Activated CD8-positive, alpha-beta T cell treated with anti-CD3 and anti-CD28 coated beads for 36 hours (primary cell): Measurements from ENCODE around the gene HOXC5. TPM values are rescaled to one million over a fixed set of nuclear protein-coding genes. Genes with fewer than 3 reads are reported as not detected.

Experiments used
- ATAC-seq: fragments of 200-7000 bp; cut with Tn5 transposase; one replicate; pipeline ENCODE4 v1.10.0; 2021; ENCODE audit warnings: mild to moderate bottlenecking, moderate library complexity
- CTCF ChIA-PET: fragments of 350-600 bp; sonication (Branson Sonifier 250); formaldehyde crosslinking; loops from one replicate; lab custom pipeline; 2021; ENCODE audit warnings: antibody characterized with exemption; lab: Charles Lee
- POLR2A ChIA-PET: fragments of 350-600 bp; sonication (Branson Sonifier 250); formaldehyde crosslinking; loops from one replicate; lab custom pipeline; 2021; ENCODE audit warnings: antibody characterized with exemption; lab: Charles Lee
- DNase-seq: peaks from one replicate; pipeline ENCODE4 v3.0.0-alpha.2; 2020
- H3K27ac Mint-ChIP-seq: one replicate; pipeline ENCODE4 v1.8.0; 2021; ENCODE audit warnings: mild to moderate bottlenecking, mixed read lengths
- H3K27me3 Mint-ChIP-seq: one replicate; pipeline ENCODE4 v1.8.0; 2021; ENCODE audit warnings: mixed read lengths
- H3K36me3 Mint-ChIP-seq: one replicate; pipeline ENCODE4 v1.8.0; 2021; ENCODE audit warnings: low read depth, mixed read lengths
- H3K4me1 Mint-ChIP-seq: one replicate; pipeline ENCODE4 v1.8.0; 2021; ENCODE audit warnings: low read depth, mixed read lengths
- H3K4me3 Mint-ChIP-seq: one replicate; pipeline ENCODE4 v1.8.0; 2021; ENCODE audit warnings: mild to moderate bottlenecking, moderate library complexity, mixed read lengths
- H3K9me3 Mint-ChIP-seq: one replicate; pipeline ENCODE4 v1.8.0; 2021; ENCODE audit warnings: mixed read lengths
- intact Hi-C: fragments of 100-400 bp; cut with micrococcal nuclease; formaldehyde crosslinking; loops from one replicate; pipeline ENCODE4 v1.10.0; 2022
- total RNA-seq, 2 experiments: library from RNA; stranded (reverse); gene quantifications; one replicate each; pipeline ENCODE4 v1.2.3, GENCODE V29; 2021
- TF ChIP-seq, protein P1 (sequence below): fragments of 200-600 bp; IDR thresholded peaks from one replicate; pipeline ENCODE4 v1.8.0; 2022; ENCODE audit warnings: antibody characterized with exemption, mild to moderate bottlenecking

HOXC5 gene
- total RNA-seq, 2 experiments from 2014 or later: not detected

DNA sequence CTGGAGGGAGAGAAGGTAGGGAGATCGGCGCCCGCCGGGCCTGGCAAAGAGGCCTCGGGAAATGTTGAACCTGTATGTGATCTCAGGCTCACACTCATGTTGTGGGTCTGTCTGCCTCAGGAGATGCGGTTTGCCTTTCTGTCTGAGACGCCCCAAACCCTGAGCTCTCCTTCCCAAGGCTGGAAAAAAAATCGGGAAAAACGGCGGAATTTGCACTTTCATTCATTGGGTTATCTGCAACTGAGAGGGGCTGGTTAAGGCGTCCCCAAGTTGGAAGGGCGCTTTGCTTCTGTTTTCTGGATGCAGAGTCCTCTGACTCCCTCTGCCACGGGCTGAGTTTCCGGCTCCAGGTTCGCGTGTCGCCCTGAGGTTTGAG lies 37.9 kb upstream of the HOXC5 start:
- DNase-seq: no peak

DNA sequence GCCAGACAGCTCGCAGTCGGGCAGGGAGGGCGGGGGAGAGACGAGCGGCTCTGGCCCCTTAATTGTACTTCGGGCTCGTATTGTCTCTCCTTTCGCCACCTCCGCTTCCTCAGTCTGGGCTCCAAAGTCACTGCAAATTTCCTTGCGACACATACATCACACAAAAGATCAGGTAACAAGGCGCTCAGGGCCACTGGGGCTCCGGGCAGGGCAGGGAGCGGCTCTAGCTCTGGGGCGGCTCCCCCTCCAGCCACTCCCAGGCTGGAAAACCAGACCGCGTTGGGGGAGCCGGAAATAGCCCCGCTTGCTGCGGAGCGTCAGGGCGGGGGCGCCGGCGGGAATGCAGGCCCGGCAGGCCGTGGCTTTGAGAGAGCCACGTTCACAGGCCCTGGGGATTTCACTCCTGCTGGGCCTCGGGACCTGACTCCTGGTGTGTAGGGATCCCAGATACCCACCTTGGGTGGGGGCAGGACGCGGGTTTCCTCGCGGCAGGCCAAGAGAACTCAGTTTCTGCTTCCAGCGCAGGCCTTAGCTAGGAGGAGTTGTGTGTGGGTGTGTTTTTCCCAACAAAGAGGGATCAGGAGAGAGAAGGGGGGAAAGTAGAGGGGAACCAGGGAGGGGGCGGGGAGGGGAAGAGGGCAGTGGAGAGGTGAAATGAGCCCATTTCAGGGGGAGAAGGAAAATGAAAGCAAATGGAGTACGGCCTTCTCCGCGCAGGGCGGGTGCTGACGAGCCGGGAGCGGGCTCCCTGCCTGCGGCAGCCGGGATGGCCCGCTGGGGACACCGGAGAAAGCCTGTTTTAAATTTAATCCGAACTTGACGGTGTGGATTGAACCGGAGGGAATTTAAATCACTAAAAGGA lies 37.2 kb upstream of the HOXC5 start:
- POLR2A ChIA-PET: interaction anchor here (0.5 to 0.9 kb wide), 2 partner anchors 10 to 539 kb away, joined by 3 read pairs; no protein-coding TSS in a partner anchor
- ATAC-seq: peak; percentile 40
- TF ChIP-seq, protein P1, sequence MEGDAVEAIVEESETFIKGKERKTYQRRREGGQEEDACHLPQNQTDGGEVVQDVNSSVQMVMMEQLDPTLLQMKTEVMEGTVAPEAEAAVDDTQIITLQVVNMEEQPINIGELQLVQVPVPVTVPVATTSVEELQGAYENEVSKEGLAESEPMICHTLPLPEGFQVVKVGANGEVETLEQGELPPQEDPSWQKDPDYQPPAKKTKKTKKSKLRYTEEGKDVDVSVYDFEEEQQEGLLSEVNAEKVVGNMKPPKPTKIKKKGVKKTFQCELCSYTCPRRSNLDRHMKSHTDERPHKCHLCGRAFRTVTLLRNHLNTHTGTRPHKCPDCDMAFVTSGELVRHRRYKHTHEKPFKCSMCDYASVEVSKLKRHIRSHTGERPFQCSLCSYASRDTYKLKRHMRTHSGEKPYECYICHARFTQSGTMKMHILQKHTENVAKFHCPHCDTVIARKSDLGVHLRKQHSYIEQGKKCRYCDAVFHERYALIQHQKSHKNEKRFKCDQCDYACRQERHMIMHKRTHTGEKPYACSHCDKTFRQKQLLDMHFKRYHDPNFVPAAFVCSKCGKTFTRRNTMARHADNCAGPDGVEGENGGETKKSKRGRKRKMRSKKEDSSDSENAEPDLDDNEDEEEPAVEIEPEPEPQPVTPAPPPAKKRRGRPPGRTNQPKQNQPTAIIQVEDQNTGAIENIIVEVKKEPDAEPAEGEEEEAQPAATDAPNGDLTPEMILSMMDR: no peak
- Mint-ChIP-seq H3K27me3 (peaks cover 85% of the 10 kb centered on the region), H3K9me3 (no peaks in the 10 kb centered on the region), H3K36me3 (peaks cover 2% of the 10 kb centered on the region), H3K27ac (no peak overlapping the region), H3K4me3 (peak overlapping the region; percentile 62), H3K4me1 (peaks cover 36% of the 10 kb centered on the region)
- intact Hi-C loops: no loop called here
- CTCF ChIA-PET: interaction anchor here (0.9 to 2.7 kb wide), 6 partner anchors 9 to 213 kb away, joined by 3 to 8 read pairs (median 4); partner anchors contain the start of gene HOXC5
- DNase-seq: peak; percentile 47

More for the DNA sequence above, 37.9 kb upstream of the HOXC5 start:
- no peak overlapping the region for H3K27ac Mint-ChIP-seq
- CTCF ChIA-PET: interaction anchor here (1.4 to 2.7 kb wide), 2 partner anchors 38 to 213 kb away, joined by 5 to 8 read pairs; partner anchors contain the start of gene HOXC5
- POLR2A ChIA-PET: no interaction called here
- peak overlapping the region; percentile 62 for H3K4me3 Mint-ChIP-seq
- H3K9me3 Mint-ChIP-seq: no peaks in the 10 kb centered on the region
- TF ChIP-seq, protein P1: no peak
- ATAC-seq: peak; percentile 51
- peaks cover 2% of the 10 kb centered on the region for H3K36me3 Mint-ChIP-seq
- intact Hi-C loops: no loop called here
- H3K27me3 Mint-ChIP-seq: peaks cover 86% of the 10 kb centered on the region
- peaks cover 41% of the 10 kb centered on the region for H3K4me1 Mint-ChIP-seq

DNA sequence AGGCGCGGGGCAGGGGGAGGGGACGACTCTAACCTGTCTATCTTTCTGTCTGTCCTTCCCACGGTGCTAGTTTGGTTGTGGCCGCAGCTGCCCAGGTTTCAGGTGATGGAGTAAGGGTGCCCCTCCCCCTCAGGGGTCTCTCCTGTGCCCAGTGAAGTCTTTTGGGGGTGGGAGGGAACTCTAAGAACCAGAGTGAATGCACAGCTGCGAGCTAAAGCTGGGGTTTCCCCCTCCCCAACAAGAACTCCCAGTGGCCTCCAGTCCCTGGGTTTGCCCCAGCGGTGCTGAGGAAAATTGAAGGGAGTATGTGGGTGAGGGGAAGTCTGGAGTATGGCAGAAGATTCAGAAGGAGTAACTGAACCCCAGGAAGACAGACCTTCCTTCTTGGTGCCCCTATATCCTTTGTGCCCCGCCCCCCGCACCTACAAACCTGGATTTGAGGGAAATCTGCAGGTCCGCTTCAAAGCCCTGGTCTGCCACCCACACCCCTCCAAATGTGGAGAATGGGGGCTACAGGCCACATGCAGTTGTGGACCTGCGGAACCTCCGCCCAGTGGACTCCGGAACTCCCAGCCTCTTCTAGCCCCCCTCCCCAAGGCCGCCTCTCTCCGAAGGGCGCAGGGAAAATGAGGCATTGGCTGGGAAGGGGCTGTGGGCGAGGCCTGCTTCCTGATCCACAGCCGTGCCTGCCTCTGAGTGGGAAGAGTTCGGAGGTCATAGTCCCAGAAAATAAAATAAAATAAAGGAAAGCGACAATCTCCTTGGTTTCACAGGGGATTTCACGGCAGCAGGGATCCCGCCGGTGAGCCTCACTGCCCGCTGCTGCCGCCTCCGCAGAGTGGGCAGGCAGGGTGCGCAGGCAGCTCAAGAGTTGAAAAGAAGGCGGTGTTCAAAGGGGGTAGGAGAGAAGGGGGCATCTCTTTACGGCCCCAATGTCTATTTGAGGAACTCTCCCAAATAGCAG lies 36.3 kb upstream of the HOXC5 start:
- CTCF ChIA-PET: interaction anchor here (0.8 to 6.7 kb wide), 9 partner anchors 8 to 253 kb away, joined by 3 to 58 read pairs (median 4); partner anchors contain the start of genes HOXC10 and HOXC5
- H3K27ac Mint-ChIP-seq: no peak overlapping the region
- DNase-seq (no peak), ATAC-seq (no peak)
- peaks cover 36% of the 10 kb centered on the region for H3K4me1 Mint-ChIP-seq
- no peaks in the 10 kb centered on the region for H3K9me3 Mint-ChIP-seq
- peak overlapping the region; percentile 62 for H3K4me3 Mint-ChIP-seq
- H3K36me3 Mint-ChIP-seq: peaks cover 2% of the 10 kb centered on the region
- POLR2A ChIA-PET: interaction anchor here (0.5 to 2.5 kb wide), 3 partner anchors 10 to 538 kb away, joined by 3 to 7 read pairs (median 3); no protein-coding TSS in a partner anchor
- TF ChIP-seq, protein P1: no peak
- peaks cover 86% of the 10 kb centered on the region for H3K27me3 Mint-ChIP-seq
- intact Hi-C loops: no loop called here

DNA sequence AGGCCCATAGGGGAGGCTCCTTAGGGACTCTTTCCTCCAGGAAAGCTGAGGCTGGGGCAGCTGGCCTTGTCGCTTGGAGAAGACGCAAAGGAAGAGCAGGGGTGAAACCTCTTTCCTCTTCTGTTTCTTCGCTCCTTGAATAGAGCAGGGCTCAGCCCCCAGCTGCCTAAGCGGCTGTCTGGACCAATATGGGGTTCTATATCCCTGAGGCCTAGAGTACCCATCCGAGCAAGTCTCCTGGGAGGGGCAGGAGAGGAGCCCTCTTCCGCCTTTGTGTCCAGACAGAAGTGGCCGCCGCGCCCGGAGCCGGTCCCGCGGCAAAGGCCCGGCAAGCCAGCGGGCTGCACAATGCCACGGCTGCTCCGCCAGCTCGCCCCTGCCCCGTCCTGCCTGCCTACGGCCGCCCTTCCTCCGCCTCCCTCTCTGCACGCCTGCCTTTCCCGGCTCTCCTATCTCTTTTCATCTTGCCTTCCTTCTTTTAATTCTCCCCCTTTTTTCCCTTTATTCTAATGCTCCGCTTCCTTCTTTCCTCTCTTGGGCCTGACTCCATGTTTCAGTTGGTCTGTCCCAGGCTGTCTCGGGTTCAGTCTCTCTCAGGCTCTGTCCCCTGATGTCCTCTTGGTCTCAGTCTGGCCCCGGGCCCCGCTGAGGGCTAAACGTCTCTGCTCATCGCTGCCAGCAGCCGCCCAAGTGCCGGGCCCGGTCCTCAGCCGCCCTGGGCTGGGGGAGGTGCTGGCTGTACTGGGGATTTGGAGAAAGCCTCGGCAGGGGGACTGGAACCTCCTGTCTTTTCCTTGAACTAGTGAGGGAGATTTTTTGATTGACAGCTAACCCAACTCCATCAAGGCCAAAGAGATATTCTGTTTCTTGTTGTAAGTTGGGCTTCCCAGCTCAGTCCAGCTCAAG lies 35.4 kb upstream of the HOXC5 start:
- TF ChIP-seq, protein P1: no peak
- POLR2A ChIA-PET: interaction anchor here (2.5 kb wide), 1 partner anchor 36 kb away, joined by 7 read pairs; no protein-coding TSS in a partner anchor
- no peak for ATAC-seq

More for the DNA sequence above, 35.4 kb upstream of the HOXC5 start:
- intact Hi-C loops: no loop called here
- Mint-ChIP-seq H3K4me1 (peaks cover 34% of the 10 kb centered on the region), H3K9me3 (no peaks in the 10 kb centered on the region), H3K27ac (no peak overlapping the region), H3K36me3 (peaks cover 2% of the 10 kb centered on the region), H3K27me3 (peaks cover 86% of the 10 kb centered on the region), H3K4me3 (no peak overlapping the region)
- no peak for DNase-seq
- CTCF ChIA-PET: interaction anchor here (0.8 to 6.7 kb wide), 8 partner anchors 8 to 254 kb away, joined by 3 to 58 read pairs (median 6); partner anchors contain the start of genes HOXC10 and HOXC5
